Measurements from ENCODE around the gene ELF1. TPM values are rescaled to one million over a fixed set of nuclear protein-coding genes. Genes with fewer than 3 reads are reported as not detected.
"Not testable (repeated sequence)": the region's sequence is repeated elsewhere in the genome, so short reads cannot be mapped to it uniquely, and the experiment has no call there.

Gene ELF1
- total and polyA plus RNA-seq, 2 experiments from 2014 or later = 7.0 to 12.7 TPM

DNA sequence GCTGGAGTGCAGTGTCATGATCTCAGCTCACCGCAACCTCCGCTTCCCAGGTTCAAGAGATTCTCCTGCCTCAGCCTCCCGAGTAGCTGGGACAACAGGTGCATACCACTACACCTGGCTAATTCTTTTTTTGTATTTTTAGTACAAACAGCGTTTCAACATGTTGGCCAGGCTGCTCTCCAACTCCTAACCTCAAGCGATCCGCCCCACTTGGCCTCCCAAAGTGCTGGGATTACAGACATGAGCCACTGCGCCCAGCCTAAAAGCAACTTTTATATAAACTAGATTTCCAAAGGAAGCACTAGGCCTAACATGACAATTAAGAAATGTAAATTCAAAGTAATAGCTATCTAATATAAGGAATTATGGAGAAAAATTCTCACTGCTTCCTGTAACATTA is 99.2 kb downstream of the ELF1 start:
- H3K4me3 ChIP-seq; H4K20me1 ChIP-seq (replicated peaks; ENCODE audit: insufficient read depth); H3K4me2 ChIP-seq; H3K27ac ChIP-seq (ENCODE audit: low read depth); H2AFZ ChIP-seq; H3K36me3 Mint-ChIP-seq (ENCODE audit: low read depth); H3K4me1 Mint-ChIP-seq; H3K9me3 Mint-ChIP-seq; H3K4me1 ChIP-seq (ENCODE audit: insufficient read depth); H3K9me2 ChIP-seq (ENCODE audit: insufficient read depth); H3K27me3 Mint-ChIP-seq (ENCODE audit: insufficient read depth, low read depth, poor library complexity); ATAC-seq; H3K27me3 ChIP-seq (ENCODE audit: insufficient read depth); H3K36me3 ChIP-seq (ENCODE audit: insufficient read depth); H3F3A ChIP-seq (replicated peaks; ENCODE audit: low read depth); H3K27ac Mint-ChIP-seq; DNase-seq (ENCODE audit: low spot score); H3K79me2 ChIP-seq (replicated peaks; ENCODE audit: insufficient read depth): not testable (repeated sequence)
- H3K4me3 Mint-ChIP-seq = peak overlapping the region; percentile 91; the same call in 1 of the 3 replicates

- Mint-ChIP-seq H3K27me3 (ENCODE audit: insufficient read depth, low read depth, poor library complexity) (peaks cover 4% of the 10 kb centered on the region), H3K27ac (no peak overlapping the region), H3K9me3 (no peaks in the 10 kb centered on the region), H3K36me3 (ENCODE audit: low read depth) (no peaks in the 10 kb centered on the region), H3K4me1 (peaks cover 10% of the 10 kb centered on the region; the same call in 2 of the 3 replicates), H3K4me3 (no peak overlapping the region)
- Histone ChIP-seq H3K4me2 (no peak overlapping the region), H3K79me2 (replicated peaks; ENCODE audit: insufficient read depth) (no peaks in the 10 kb centered on the region; the same call in 1 of the 2 replicates), H3K27me3 (ENCODE audit: insufficient read depth) (no peaks in the 10 kb centered on the region), H3K27ac (ENCODE audit: low read depth) (no peak overlapping the region), H3K4me1 (ENCODE audit: insufficient read depth) (peaks cover 9% of the 10 kb centered on the region; the same call in 1 of the 2 replicates), H3K9me2 (ENCODE audit: insufficient read depth) (no peaks in the 10 kb centered on the region), H3K36me3 (ENCODE audit: insufficient read depth) (no peaks in the 10 kb centered on the region), H2AFZ (no peak overlapping the region), H4K20me1 (replicated peaks; ENCODE audit: insufficient read depth) (no peaks in the 10 kb centered on the region), H3F3A (replicated peaks; ENCODE audit: low read depth) (no peaks in the 10 kb centered on the region), H3K4me3 (no peak overlapping the region)
- TF ChIP-seq EZH2phosphoT487 (IDR thresholded peaks at IDR 0.05; ENCODE audit: unreplicated experiment) = no peak
- no peak for TF ChIP-seq REST (IDR thresholded peaks at IDR 0.05; ENCODE audit: unreplicated experiment)
- no peak for TF ChIP-seq POLR2AphosphoS5 (IDR thresholded peaks at IDR 0.05; ENCODE audit: low read depth)
- TF ChIP-seq, protein P1, sequence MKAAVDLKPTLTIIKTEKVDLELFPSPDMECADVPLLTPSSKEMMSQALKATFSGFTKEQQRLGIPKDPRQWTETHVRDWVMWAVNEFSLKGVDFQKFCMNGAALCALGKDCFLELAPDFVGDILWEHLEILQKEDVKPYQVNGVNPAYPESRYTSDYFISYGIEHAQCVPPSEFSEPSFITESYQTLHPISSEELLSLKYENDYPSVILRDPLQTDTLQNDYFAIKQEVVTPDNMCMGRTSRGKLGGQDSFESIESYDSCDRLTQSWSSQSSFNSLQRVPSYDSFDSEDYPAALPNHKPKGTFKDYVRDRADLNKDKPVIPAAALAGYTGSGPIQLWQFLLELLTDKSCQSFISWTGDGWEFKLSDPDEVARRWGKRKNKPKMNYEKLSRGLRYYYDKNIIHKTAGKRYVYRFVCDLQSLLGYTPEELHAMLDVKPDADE (IDR thresholded peaks at IDR 0.05) = no peak
- no peak for DNase-seq (ENCODE audit: low spot score)
- no peak for ATAC-seq
Measured at GRCh38 chr13:40916207-40916998, 102.7 kb downstream of the ELF1 start.

DNA sequence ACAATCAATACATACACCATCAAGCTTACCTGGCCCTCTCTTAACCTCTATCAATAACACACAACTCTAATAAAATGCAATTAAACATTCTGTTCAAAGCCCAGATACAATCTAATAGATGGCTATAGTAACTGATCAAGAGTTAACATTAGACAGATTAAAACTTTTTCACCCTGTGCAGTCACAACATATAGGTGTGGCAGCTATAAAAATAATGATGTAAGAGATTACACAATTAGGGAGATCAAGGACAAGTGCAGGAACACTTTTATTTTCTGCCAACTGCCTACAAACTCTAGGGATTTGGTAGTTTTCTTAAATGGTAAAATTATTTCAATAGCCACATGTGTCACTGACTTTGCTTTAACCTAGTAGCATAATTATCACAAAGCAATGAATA is 104.3 kb downstream of the ELF1 start:
- DNase-seq (ENCODE audit: low spot score); H3K79me2 ChIP-seq (replicated peaks; ENCODE audit: insufficient read depth); H4K20me1 ChIP-seq (replicated peaks; ENCODE audit: insufficient read depth); H3F3A ChIP-seq (replicated peaks; ENCODE audit: low read depth); H3K4me2 ChIP-seq; H3K4me1 Mint-ChIP-seq; H3K27ac Mint-ChIP-seq; H3K27ac ChIP-seq (ENCODE audit: low read depth); H3K27me3 ChIP-seq (ENCODE audit: insufficient read depth); H3K36me3 ChIP-seq (ENCODE audit: insufficient read depth); H3K9me2 ChIP-seq (ENCODE audit: insufficient read depth); H3K4me1 ChIP-seq (ENCODE audit: insufficient read depth); ATAC-seq; H3K4me3 Mint-ChIP-seq; H3K9me3 Mint-ChIP-seq; H3K4me3 ChIP-seq; H3K27me3 Mint-ChIP-seq (ENCODE audit: insufficient read depth, low read depth, poor library complexity); H2AFZ ChIP-seq; H3K36me3 Mint-ChIP-seq (ENCODE audit: low read depth): not testable (repeated sequence)
